Loucy (cell line): ENCODE results near the gene EDIL3.

Experiments used
- EZH2phosphoT487 ChIP-seq: fragments of 200-600 bp; IDR thresholded peaks from 2 replicates; pipeline ENCODE4 v1.6.1; 2018; ENCODE audit warnings: antibody characterized with exemption, mild to moderate bottlenecking, moderate library complexity, borderline replicate concordance
- TF ChIP-seq, protein P1 (sequence below): fragments of 200-600 bp; sonication (generic); conservative IDR thresholded peaks from 2 replicates; pipeline ENCODE4 v1.5.1; 2014; ENCODE audit warnings: mild to moderate bottlenecking, antibody characterized with exemption, low read length

DNA sequence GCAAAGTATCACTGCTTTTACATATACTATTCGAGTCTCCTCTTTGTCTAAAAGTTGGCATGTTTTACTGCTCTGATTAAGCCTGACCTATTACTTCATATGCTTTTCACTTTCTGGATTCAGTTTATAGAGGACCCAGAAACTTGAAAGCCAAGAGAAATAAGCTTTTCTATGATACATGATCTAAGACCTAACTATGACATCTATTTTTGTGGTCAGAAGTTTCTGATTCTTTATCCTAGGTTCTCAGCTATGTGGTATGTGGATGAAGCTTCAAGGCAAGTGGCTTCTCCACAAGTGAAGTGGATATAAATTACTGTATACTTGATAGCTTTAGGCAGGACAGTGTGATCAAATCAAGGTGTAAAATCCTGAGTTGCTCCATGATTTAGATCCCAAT, 6.3 kb downstream of the EDIL3 start:
- TF ChIP-seq, protein P1, sequence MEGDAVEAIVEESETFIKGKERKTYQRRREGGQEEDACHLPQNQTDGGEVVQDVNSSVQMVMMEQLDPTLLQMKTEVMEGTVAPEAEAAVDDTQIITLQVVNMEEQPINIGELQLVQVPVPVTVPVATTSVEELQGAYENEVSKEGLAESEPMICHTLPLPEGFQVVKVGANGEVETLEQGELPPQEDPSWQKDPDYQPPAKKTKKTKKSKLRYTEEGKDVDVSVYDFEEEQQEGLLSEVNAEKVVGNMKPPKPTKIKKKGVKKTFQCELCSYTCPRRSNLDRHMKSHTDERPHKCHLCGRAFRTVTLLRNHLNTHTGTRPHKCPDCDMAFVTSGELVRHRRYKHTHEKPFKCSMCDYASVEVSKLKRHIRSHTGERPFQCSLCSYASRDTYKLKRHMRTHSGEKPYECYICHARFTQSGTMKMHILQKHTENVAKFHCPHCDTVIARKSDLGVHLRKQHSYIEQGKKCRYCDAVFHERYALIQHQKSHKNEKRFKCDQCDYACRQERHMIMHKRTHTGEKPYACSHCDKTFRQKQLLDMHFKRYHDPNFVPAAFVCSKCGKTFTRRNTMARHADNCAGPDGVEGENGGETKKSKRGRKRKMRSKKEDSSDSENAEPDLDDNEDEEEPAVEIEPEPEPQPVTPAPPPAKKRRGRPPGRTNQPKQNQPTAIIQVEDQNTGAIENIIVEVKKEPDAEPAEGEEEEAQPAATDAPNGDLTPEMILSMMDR, result no peak
- no peak for TF ChIP-seq EZH2phosphoT487
